Nephron progenitor cell (in vitro differentiated cells): ENCODE results near the gene IFT80.
"Not testable (repeated sequence)": the region's sequence is repeated elsewhere in the genome, so short reads cannot be mapped to it uniquely, and the experiment has no call there.

Experiments
- DNase-seq: peaks from one replicate; pipeline ENCODE4 v3.0.0; 2021
- H3K27ac Mint-ChIP-seq: 2 replicates; pipeline ENCODE4 v1.8.0; 2021; ENCODE audit warnings: mild to moderate bottlenecking, moderate library complexity, mixed read lengths
- H3K27me3 Mint-ChIP-seq: 2 replicates; pipeline ENCODE4 v1.8.0; 2021; ENCODE audit warnings: mild to moderate bottlenecking, low read depth, mixed read lengths; ENCODE audit not compliant: poor library complexity
- H3K36me3 Mint-ChIP-seq: 2 replicates; pipeline ENCODE4 v1.8.0; 2021; ENCODE audit warnings: low read depth, mixed read lengths
- H3K4me1 Mint-ChIP-seq: 2 replicates; pipeline ENCODE4 v1.8.0; 2021; ENCODE audit warnings: mixed read lengths
- H3K4me3 Mint-ChIP-seq: 2 replicates; pipeline ENCODE4 v1.8.0; 2021; ENCODE audit warnings: mild to moderate bottlenecking, moderate library complexity, mixed read lengths
- H3K9me3 Mint-ChIP-seq: 2 replicates; pipeline ENCODE4 v1.8.0; 2021; ENCODE audit warnings: mild to moderate bottlenecking, moderate library complexity, mixed read lengths
- TF ChIP-seq, protein P1 (sequence below): fragments of 200-600 bp; sonication (generic); IDR thresholded peaks from 2 replicates; pipeline ENCODE4 v1.5.0; 2021; ENCODE audit warnings: antibody characterized with exemption

The IFT80 gene

DNA sequence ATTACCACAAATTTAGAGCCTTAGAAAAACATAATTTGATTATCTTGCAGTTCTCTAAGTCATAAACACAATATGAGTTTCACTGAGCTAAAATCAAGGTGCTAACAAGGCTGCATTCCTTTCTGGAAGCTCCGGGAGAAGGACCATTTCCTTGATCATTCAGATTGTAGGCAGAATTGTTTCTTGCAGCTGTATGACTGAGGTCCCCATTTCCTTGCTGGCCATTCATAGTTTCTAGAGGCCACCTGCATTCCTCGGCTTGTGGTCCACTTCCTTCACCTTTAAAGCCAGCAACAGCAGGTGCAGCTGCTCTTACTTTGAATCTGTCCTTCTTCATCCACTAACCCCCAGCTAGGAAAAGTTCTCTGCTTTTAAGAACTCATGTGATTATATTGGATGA, 58.7 kb downstream of the IFT80 start:
- TF ChIP-seq, protein P1, sequence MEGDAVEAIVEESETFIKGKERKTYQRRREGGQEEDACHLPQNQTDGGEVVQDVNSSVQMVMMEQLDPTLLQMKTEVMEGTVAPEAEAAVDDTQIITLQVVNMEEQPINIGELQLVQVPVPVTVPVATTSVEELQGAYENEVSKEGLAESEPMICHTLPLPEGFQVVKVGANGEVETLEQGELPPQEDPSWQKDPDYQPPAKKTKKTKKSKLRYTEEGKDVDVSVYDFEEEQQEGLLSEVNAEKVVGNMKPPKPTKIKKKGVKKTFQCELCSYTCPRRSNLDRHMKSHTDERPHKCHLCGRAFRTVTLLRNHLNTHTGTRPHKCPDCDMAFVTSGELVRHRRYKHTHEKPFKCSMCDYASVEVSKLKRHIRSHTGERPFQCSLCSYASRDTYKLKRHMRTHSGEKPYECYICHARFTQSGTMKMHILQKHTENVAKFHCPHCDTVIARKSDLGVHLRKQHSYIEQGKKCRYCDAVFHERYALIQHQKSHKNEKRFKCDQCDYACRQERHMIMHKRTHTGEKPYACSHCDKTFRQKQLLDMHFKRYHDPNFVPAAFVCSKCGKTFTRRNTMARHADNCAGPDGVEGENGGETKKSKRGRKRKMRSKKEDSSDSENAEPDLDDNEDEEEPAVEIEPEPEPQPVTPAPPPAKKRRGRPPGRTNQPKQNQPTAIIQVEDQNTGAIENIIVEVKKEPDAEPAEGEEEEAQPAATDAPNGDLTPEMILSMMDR, result no peak
- DNase-seq, result no peak
- Mint-ChIP-seq H3K4me3 (no peak overlapping the region), H3K27ac (no peak overlapping the region), H3K9me3 (peaks cover 17% of the 10 kb centered on the region), H3K36me3 (peaks cover 27% of the 10 kb centered on the region), H3K4me1 (no peaks in the 10 kb centered on the region), H3K27me3 (no peaks in the 10 kb centered on the region)

DNA sequence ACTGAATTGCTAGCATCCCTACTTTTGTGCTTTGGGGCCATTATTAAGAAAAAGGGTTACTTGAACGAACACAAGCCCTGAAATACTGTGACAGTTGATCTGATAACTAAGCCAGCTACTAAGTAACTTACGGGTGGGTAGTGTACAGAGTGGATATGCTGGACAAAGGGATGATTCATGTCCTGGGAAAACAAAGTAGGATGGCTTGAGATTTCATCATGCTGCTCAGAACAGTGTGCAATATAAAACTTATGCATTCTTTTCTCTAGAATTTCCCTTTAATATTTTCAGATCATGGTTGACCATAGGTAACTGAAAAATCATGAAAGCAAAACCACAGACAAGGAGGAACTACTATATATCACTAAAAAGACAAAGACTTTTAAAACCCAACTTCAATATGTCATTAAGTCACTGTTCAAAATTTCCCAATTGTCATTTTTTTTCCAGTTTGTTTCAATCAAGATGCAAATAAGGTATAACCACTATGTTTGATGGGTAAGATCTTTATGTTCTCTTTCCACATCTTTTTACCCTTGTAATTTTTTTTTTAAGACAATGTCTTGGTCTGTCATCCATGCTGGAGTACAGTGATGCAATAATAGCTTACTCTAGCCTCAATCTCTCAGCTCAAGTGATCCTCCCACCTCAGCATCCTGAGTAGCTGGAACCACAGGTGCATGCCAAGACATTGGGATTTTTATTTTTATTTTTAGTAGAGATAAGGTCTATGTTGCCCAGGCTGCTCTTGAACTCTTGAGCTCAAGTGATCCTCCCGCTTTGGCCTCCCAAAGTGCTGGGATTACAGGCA, 67.7 kb downstream of the IFT80 start:
- TF ChIP-seq, protein P1, result no peak
- Mint-ChIP-seq H3K4me1 (no peaks in the 10 kb centered on the region), H3K27me3 (no peaks in the 10 kb centered on the region), H3K36me3 (peaks cover 15% of the 10 kb centered on the region), H3K27ac (no peak overlapping the region), H3K4me3 (no peak overlapping the region), H3K9me3 (no peaks in the 10 kb centered on the region)
- DNase-seq, result no peak

- DNase-seq, result no peak
- TF ChIP-seq, protein P1, result no peak
- peaks cover 16% of the 10 kb centered on the region for H3K36me3 Mint-ChIP-seq
- H3K9me3 Mint-ChIP-seq, result no peaks in the 10 kb centered on the region
- H3K4me3 Mint-ChIP-seq, result no peak overlapping the region
- H3K27ac Mint-ChIP-seq, result no peak overlapping the region
- H3K27me3 Mint-ChIP-seq, result no peaks in the 10 kb centered on the region
- H3K4me1 Mint-ChIP-seq, result no peaks in the 10 kb centered on the region
Observed at GRCh38 chr3:160330690-160331089, 68.3 kb downstream of the IFT80 start.

GRCh38 chr3:160330109-160330508, 68.9 kb downstream of the IFT80 start:
- no peak overlapping the region for H3K4me3 Mint-ChIP-seq
- peaks cover 21% of the 10 kb centered on the region for H3K36me3 Mint-ChIP-seq
- no peaks in the 10 kb centered on the region for H3K4me1 Mint-ChIP-seq
- no peak overlapping the region for H3K27ac Mint-ChIP-seq
- H3K9me3 Mint-ChIP-seq, result no peaks in the 10 kb centered on the region
- H3K27me3 Mint-ChIP-seq, result no peaks in the 10 kb centered on the region
- no peak for DNase-seq
- TF ChIP-seq, protein P1, result no peak

DNA sequence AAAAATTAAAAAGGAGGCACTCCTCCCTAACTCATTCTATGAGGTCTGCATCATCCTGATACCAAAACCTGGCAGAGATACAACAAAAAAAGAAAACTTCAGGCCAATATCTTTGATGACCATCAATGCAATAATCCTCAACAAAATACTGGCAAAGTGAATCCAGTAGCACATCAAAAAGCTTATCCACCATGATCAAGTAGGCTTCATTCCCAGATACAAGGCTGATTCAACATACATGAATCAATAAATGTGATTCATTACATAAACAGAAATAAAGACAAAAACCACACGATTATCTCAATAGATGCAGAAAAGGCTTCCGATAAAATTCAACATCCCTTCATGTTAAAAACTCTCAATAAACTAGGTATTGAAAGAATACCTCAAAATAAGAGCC, 72.7 kb downstream of the IFT80 start:
- Mint-ChIP-seq H3K9me3 (peaks cover 12% of the 10 kb centered on the region), H3K36me3 (peaks cover 30% of the 10 kb centered on the region)
- not testable (repeated sequence) for H3K27me3 Mint-ChIP-seq, H3K4me3 Mint-ChIP-seq, DNase-seq, H3K27ac Mint-ChIP-seq, H3K4me1 Mint-ChIP-seq

GRCh38 chr3:160321821-160322220, 77.2 kb downstream of the IFT80 start:
- H3K27me3 Mint-ChIP-seq, DNase-seq, H3K4me3 Mint-ChIP-seq, H3K27ac Mint-ChIP-seq: not testable (repeated sequence)
- peaks cover 13% of the 10 kb centered on the region for H3K4me1 Mint-ChIP-seq
- H3K36me3 Mint-ChIP-seq, result peaks cover 39% of the 10 kb centered on the region
- H3K9me3 Mint-ChIP-seq, result peaks cover 12% of the 10 kb centered on the region

- TF ChIP-seq, protein P1, result no peak
- H3K4me1 Mint-ChIP-seq, result peaks cover 17% of the 10 kb centered on the region
- peaks cover 11% of the 10 kb centered on the region for H3K9me3 Mint-ChIP-seq
- no peak overlapping the region for H3K4me3 Mint-ChIP-seq
- peaks cover 35% of the 10 kb centered on the region for H3K36me3 Mint-ChIP-seq
- H3K27me3 Mint-ChIP-seq, result no peaks in the 10 kb centered on the region
- DNase-seq, result no peak
- H3K27ac Mint-ChIP-seq, result no peak overlapping the region
Observed at GRCh38 chr3:160319322-160319721, 79.7 kb downstream of the IFT80 start.
